Measurements from ENCODE around the gene CCDC74B. TPM values are rescaled to one million over a fixed set of nuclear protein-coding genes. Genes with fewer than 3 reads are reported as not detected.
"Not testable (repeated sequence)": the region's sequence is repeated elsewhere in the genome, so short reads cannot be mapped to it uniquely, and the experiment has no call there.

The CCDC74B gene
- total RNA-seq, 4 donors from 2014 or later: 0.96 to 2.3 (median 1.3) TPM

DNA sequence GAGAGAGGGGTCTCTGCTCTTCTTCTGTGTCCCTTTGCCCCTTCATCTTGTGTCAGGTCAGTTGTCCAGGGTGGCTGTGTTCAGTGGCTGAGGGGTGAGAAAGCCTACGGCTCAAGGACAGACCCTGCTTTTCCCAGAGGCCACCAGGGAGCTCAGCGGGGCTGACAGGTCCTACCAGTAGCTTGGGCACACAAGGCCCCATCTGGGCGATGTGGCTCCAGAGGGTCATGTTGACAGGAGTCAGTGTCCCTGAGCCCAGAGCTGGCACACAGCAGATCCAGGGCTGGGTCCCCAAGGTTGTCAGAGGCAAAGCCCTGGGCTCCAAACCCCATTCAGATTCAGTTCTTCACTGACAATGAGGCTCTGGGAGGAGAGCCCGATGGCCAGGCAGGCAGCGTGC, 7.8 kb downstream of the CCDC74B start:
- peak in 1 of 2 donors; percentile 66 for DNase-seq (ENCODE audit: low spot score in 2 of 2)
- WGBS: 77% methylated on average over 3 of the region's 5 CpGs

DNA sequence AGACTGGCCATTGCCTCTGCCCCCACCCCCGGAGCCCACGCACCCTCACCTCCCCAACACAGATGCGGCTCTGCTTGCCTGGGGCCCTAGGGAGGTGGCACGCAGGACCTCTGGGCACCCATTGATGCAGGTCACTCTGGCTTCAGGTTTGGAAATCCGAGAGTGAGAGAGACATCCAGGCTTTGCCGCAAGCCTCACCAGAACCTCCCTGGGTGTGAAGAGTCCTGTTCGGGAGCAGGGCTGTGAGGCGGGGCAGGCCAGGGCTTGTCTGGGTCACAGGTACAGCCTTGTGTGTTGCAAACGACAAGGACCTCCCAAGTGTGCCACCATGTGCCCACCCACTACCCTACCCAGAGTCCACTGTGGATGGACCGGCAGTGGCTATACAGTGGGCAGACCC, 8.4 kb downstream of the CCDC74B start:
- H3K4me3 ChIP-seq; DNase-seq (ENCODE audit: low spot score in 2 of 2); H3K9me3 ChIP-seq; H3K27me3 ChIP-seq; H3K27ac ChIP-seq; H3K4me1 ChIP-seq; H3K36me3 ChIP-seq: not testable (repeated sequence)
- WGBS: no CpG with 5 or more reads among the region's 10 CpGs

More for the DNA sequence above, 7.8 kb downstream of the CCDC74B start:
- not testable (repeated sequence) for H3K4me3 ChIP-seq, H3K36me3 ChIP-seq, H3K27ac ChIP-seq, H3K9me3 ChIP-seq, H3K4me1 ChIP-seq, H3K27me3 ChIP-seq

GRCh38 chr2:130135692-130136541, 9.0 kb downstream of the CCDC74B start:
- peak in 1 of 2 donors; percentile 78 for DNase-seq (ENCODE audit: low spot score in 2 of 2)
- H3K27ac ChIP-seq: no peak overlapping the region
- TF ChIP-seq POLR2A (IDR thresholded peaks at IDR 0.05) (no peak), EP300 (IDR thresholded peaks at IDR 0.05) (no peak), POLR2AphosphoS5 (IDR thresholded peaks at IDR 0.05) (no peak), CTCF (IDR thresholded peaks at IDR 0.05) (no peak)
- no peaks in the 10 kb centered on the region for H3K9me3 ChIP-seq
- WGBS: 87% methylated on average over 8 of the region's 15 CpGs
- H3K4me1 ChIP-seq: no peaks in the 10 kb centered on the region
- H3K36me3 ChIP-seq: no peaks in the 10 kb centered on the region
- peaks cover 3% of the 10 kb centered on the region for H3K27me3 ChIP-seq
- no peak overlapping the region for H3K4me3 ChIP-seq

- not testable (repeated sequence) for H3K4me1 ChIP-seq; H3K36me3 ChIP-seq; H3K27ac ChIP-seq; H3K9me3 ChIP-seq; H3K4me3 ChIP-seq; DNase-seq (ENCODE audit: low spot score in 2 of 2); H3K27me3 ChIP-seq
- WGBS: 84% methylated on average over 25 of the region's 29 CpGs
Observed at GRCh38 chr2:130129120-130129829, 15.6 kb downstream of the CCDC74B start, which contains the start of gene POTEF. POTEF (minus strand) TSS chr2:130129222; CDS start chr2:130120515, 8,707 bp downstream.

- H3K36me3 ChIP-seq; H3K4me3 ChIP-seq; H3K9me3 ChIP-seq; H3K27me3 ChIP-seq; H3K27ac ChIP-seq; DNase-seq (ENCODE audit: low spot score in 2 of 2); H3K4me1 ChIP-seq: not testable (repeated sequence)
- 97% methylated on average over 7 of the region's 14 CpGs for WGBS
Observed at GRCh38 chr2:130128464-130128863, 16.4 kb downstream of the CCDC74B start.

DNA sequence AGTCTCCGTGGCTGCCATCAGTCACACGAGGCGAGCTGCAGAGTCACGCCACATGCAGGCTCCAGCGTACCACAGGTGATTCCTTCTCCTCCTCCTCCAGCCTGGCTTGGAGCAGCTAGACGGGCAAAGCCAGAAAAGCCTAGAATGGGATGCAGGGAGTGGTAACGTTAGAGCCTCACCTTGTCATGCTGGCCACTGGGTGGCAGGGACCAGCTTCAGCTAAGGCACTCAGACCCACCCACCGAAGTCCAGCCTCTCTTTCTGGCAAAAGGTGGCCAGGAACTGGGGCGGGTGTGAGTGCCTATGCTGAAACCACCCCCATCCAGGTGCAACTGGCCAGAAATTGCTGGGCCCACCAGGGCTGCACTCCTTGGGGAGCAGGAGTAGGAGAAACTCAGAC, 17.2 kb downstream of the CCDC74B start:
- H3K27ac ChIP-seq; H3K4me1 ChIP-seq; H3K9me3 ChIP-seq; H3K27me3 ChIP-seq; DNase-seq (ENCODE audit: low spot score in 2 of 2); H3K4me3 ChIP-seq; H3K36me3 ChIP-seq: not testable (repeated sequence)
- no CpG with 5 or more reads among the region's 9 CpGs for WGBS

GRCh38 chr2:130120924-130121323, 24.0 kb downstream of the CCDC74B start:
- 97% methylated on average over 22 of the region's 45 CpGs for WGBS
- not testable (repeated sequence) for DNase-seq (ENCODE audit: low spot score in 2 of 2); H3K4me3 ChIP-seq; H3K36me3 ChIP-seq; H3K27me3 ChIP-seq; H3K4me1 ChIP-seq; H3K9me3 ChIP-seq; H3K27ac ChIP-seq

DNA sequence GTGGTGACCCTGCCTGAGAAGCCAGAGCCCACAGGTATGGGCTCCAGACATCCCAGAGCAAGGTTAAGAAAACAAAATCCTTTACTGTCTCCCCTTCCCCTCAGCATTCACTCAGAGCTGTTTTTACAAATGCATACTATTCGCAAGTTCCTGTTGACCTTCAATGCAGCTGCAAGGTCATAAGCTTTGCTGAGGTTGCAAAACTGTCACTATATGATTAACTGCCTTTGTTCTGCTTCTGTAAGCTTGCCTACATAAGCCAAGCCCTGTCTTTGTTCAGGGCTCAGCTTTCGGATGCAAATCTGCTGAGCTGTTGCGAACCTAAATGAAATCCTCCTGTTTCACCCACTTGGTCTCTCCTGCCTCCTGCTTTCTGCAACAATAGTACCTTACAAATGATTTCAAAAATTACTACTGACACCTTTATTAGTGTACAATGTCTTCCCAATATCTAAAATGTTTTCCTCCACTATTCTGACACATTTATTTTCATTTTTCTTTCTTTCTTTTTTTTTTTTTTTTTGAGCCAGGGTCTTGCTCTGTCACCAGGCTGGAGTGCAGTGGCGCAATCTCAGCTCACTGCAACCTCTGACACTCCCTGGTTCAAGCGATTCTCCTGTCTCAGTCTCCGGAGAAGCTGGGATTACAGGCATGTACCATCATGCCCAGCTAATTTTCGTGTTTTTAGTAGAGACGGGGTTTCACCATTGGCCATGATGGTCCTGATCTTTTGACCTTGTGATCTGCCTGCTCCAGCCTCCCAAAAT, 42.1 kb downstream of the CCDC74B start:
- whole genome bisulfite sequencing: 52% methylated on average over 4 of the region's 8 CpGs
- H3K4me3 ChIP-seq; H3K36me3 ChIP-seq; DNase-seq (ENCODE audit: low spot score in 2 of 2); H3K27me3 ChIP-seq; H3K4me1 ChIP-seq; H3K27ac ChIP-seq; H3K9me3 ChIP-seq: not testable (repeated sequence)

Other genes starting within 250 kb of the CCDC74B start
- gene RAB6C, start 165.4 kb downstream of the CCDC74B start, total RNA-seq: under 1 TPM in 1 of 4 donors, not detected in 3; 0.40 TPM
- gene POTEF, start 15.9 kb downstream of the CCDC74B start, total RNA-seq: not detected
- gene SMPD4, start 36.5 kb upstream of the CCDC74B start, total RNA-seq: 100 to 1,000 TPM in 1 of 4 donors, 10 to 100 TPM in 3; 52.7 to 140 (median 65.0) TPM
- 100 to 1,000 TPM in 2 of 4 donors, 10 to 100 TPM in 2; 66.4 to 113 (median 103) TPM for gene MZT2B, start 37.1 kb upstream of the CCDC74B start, total RNA-seq
- gene TUBA3E, start 53.3 kb upstream of the CCDC74B start, total RNA-seq: not detected
- gene IMP4, start 197.8 kb upstream of the CCDC74B start, total RNA-seq: 100 to 1,000 TPM in 2 of 4 donors, 10 to 100 TPM in 2; 84.0 to 125 (median 98.8) TPM
- gene PTPN18, start 210.9 kb upstream of the CCDC74B start, total RNA-seq: 10 to 100 TPM; 18.0 to 72.4 (median 28.4) TPM

All from suprapubic skin (tissue), 4 donors.